CD4-positive, alpha-beta T cell treated with Interleukin-10 for 1 hour (primary cell): ENCODE measurements around the gene NLRP6.
"Not testable (repeated sequence)": the region's sequence is repeated elsewhere in the genome, so short reads cannot be mapped to it uniquely, and the experiment has no call there.

Source experiments
- DNase-seq: peaks from one replicate; pipeline ENCODE4 v3.0.0-alpha.2; 2020

NLRP6 gene

DNA sequence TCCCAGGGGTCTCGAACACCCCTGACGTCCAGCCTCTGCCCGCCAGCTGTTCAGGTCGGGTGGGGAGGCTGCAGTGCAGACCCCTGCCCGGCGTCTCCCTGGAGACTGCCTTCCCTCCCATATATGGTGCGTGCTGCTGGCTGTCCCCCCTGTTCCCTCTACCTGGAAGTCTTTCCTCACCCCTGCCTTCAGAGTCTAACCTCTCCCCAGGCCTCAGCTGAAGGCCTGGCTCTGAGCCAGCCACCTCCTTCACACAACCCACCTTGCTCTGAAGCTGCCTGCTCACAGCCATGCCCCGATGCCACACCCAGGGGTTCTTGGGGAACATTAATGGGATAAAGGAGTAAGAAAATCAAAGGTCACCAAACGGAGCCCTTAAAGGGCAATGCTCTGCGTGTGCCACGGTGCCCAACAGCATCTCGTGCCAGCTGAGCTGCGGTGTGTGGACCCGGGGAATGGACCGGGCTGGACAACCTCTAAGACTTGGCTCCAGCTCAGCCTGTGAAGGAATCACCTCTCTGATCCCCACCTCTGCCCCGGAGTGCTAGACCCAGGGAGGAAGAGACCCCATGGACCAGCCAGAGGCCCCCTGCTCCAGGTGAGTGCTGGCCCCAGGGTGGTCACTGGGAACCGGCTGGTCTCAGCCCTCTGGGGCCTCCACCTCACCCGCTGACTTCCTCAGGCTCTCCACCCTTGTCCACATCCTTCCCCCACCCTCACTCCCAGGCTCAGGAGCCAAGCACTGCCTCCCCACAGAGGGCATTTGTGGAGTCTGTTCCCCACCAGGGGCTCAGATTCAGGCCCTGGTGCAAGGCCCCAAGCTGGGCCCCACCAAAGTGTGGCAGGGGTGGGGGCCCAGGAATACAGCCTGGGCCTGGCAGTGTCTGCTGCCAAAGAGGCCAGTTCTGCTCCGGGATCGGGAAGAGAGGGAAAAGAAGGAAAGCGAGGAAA, at the start of gene NLRP6:
TSS of gene NLRP6 (plus strand) at position 407 of the 951 bp plus-strand sequence. CDS start at position 570, 163 bp downstream.
- DNase-seq: no peak

DNA sequence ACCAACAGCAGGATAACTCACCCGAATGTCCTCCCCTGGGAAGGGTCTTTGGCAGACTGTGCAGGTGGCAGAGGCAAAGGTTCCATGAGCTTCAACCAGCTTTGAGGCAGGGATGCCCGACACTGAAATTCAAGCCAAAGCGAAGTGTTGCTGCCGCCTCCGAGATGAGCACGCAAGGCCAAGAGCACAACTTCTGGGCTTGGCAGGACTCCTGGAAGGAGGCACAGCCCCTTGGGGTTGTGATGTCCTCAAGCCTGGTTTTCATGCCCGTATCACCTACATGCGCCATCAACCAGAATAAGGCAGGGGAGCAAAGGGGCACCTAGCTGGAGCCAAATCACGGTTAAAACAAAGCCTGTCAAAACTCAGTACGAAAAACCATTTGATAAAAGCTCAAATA, 47.8 kb upstream of the NLRP6 start:
- no peak for DNase-seq

DNA sequence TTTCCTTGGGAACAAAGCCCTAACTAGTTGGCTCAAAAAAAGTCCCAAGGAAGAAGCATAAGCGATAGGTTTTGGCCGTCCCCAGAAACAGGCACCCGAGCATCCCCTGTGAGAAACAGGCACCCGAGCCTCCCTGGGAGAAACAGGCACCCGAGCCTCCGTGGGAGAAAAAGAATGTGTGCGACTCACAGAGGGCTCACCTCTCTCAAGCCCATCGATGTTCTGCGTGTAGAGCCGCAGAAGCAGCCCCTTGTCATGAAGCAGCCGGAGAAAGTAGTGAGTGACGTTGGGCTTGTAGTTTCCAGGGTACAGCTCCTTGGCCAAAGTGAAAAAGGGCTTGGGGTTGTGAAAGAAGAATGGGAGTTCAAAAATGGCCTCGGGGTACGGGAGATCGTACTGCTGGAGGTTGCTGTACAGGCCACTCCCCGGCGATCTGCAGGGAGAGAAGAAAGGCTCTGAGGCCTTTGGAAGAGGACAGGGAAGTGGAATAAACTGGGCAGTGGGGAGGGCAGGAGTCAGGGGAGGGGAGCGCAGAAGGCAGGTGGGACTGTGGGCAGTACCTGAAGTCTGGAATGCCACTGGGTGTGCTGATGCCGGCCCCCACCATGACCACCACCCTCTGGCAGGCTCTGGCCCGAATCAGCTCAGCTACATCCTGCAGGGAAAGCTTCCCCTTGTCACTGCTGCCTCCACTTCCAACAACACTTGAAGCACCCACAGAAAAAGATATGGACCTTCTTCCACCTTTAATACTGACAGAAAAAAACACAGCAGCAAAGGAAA, 45.2 kb upstream of the NLRP6 start:
- DNase-seq: no peak

DNA sequence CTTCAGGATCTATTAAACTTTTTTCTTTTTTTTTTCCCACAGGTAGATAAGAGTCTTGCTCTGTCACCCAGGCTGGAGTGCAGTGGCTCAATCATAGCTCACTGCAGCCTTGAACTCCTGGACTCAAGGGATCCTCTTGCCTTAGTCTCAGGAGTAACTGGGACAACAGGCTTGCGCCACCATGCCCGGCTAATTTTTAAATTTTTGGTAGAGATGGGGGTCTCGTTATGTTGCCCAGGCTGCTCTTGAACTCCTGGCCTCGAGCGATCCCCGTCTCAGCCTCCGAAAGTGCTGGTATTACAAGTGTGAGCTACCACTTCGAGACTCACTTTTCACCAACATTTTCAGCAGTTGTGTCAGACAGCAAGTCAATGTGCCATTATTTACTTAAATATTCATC, 43.0 kb upstream of the NLRP6 start:
- DNase-seq: no peak

DNA sequence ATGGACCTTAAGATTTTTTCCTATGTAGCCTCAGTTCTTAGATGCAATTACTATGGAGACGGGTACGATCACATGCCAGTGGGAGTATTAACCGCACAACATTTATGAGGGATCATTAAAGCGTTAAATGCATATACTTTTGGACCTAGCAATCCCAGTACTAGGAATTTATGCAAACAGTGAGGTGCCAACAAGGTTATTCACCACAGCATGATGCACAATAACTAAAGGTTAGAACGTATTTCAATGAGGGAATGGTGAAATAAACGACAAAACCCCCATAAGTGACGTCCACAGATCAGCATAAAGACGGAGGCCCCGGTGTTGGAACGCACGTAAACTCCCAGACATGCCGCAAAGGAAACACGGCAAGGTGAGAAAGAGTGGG, 42.6 kb upstream of the NLRP6 start:
- peak; percentile 64 for DNase-seq

DNA sequence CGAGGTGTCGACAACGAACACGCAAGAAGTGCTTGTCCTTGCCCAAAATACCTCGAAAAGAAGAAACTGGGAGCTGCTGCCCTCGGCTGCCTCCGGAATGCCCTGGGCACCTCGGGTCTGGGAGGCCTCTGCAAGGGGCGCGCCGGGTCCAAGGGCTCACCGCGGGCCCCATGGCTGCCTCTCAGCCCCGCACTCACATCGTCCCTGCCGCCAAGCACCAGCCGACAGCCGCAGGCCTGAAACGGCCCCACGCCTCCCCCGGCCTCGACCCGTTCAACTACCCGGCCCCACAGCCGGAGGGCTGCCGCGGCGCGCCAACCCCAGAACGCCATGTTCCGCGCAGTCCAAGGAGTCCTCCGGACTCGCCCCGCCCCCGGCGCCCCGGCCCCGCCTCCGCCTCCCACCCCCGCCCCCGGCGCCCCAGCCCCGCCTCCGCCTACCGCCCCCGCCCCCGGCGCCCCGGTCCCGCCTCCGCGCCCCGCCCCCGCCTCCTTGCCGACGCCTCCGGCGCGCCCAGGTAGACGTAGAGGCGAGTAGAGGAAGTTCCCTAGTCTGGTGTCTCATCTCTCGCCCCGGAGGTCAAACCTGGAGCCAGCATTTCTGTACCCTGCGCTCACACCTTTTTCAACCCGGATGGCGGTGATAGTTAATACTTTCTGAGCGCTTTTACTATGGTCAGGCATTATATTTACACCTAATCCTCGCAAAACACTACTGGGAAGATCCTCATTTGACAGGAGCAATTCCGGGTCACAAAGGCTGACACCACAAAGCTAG, 42.0 kb upstream of the NLRP6 start, which contains the start of gene SIRT3:
TSS of gene SIRT3 (minus strand) at position 346 of the 777 bp plus-strand sequence. CDS start at position 332, 14 bp downstream.
- peak; percentile 91 for DNase-seq

DNA sequence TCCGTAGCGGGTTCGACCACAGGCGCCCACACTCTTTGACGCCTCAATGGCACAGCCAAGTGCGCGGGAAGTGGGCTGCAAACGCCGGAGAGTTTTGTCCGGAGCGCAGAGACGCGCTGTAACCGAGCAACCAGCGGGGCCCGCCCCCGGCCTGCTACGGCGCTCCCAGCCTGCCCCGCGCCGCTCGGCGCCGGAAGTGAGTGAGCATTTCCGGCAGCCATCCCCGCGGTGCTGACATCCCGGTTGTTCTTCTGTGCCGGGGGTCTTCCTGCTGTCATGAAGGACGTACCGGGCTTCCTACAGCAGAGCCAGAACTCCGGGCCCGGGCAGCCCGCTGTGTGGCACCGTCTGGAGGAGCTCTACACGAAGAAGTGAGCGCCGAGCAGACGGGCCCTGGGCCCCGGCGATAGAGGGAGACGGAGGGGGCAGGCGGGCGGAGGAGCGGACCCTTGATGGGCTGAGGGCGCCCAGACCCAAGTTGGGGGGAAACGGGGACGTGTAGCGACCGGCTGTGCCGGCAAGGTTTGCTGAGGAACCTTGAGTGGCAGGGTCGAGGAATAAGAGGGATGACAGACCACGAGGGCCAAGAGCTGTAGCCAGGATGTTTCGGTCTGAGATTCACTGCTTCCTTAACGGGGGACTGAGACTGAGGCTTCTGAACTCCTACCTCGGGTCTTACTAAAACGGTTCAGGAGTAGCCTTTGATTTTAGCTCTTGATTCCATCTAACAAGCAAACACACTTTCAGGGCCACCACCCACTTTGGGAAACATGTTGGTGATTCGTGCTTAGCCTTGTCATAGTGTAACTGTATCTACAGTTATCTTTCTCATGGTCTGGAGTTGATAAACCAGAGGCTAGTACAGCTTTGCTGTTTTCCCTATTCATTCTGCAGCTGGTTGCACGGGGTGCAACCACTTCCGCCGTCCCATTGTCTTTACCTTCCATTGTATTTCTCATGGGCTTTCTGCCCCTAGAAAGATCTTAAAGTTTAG, 41.1 kb upstream of the NLRP6 start, which contains the start of gene PSMD13:
TSS of gene PSMD13 (plus strand) at position 203 of the 994 bp plus-strand sequence. CDS start at position 277, 74 bp downstream.
- peak; percentile 89 for DNase-seq

DNA sequence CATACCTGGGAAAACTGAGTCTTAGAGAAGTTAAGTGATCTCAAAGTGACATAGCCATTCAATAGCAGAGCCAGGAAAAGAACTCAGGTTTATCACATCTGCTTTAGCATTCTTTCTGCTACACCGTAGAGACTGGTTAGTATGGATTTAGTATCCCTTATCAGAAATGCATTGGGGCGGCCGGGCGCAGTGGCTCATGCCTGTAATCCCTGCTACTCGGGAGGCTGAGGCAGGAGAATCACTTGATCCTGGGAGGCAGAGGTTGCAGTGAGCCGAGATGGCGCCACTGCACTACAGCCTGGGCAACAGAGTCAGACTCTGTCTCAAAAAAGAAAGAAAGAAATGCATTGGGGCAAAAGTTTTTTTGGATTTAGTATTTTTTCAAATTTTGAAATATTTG, 39.9 kb upstream of the NLRP6 start:
- DNase-seq: not testable (repeated sequence)

DNA sequence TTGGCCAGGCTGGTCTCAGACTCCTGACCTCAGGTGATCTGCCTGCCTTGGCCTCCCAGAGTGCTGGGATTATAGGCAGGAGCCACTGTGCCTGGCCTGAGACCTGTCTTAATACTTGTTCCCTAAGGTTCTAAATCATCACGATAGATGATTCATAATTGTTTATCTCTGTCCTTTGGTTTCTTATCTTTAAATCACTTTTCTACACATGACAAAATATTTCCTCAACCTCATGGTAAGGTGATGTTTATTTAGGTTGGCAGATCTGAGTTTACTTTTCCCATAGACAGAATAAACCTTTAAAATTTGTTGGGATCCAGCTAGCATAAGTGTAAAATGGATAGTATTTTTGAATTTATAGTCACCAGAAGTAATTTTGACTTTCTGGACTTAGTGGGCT, 37.9 kb upstream of the NLRP6 start:
- no peak for DNase-seq

DNA sequence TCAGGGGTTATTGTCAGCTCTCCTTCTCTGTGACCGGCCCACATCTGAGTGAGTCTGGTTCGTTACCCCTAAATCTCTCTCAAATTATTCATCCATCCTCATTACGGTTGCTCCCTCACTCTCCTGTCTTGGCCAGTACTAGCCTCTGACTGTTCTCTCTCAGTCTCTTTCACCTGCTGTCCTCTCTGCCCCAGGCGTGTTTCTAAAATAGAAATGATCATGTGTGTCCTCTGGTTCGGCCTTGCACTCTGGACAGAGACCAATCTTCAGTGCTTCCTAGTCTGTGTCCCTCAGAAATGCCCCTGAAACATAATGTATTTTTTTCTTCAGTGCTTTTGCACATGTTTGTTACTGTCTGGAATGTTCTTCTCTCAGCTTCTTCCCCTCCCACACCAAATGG, 36.6 kb upstream of the NLRP6 start:
- DNase-seq: no peak

DNA sequence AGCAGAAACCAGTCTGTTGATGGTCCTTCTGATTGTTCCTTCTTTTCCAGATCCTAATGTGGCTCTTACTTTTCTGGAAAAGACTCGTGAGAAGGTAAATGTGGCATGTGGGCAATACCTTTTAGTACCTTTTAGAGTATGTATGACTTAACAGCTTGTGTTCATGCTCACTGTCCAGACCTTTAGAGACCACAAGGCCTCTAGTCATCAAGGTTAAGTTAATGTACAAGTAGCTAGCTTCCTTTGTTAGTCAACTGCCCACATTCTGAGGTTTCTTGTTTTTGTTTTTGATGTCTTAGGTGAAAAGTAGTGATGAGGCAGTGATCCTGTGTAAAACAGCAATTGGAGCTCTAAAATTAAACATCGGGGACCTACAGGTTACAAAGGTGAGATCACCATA, 33.8 kb upstream of the NLRP6 start:
- DNase-seq: no peak

DNA sequence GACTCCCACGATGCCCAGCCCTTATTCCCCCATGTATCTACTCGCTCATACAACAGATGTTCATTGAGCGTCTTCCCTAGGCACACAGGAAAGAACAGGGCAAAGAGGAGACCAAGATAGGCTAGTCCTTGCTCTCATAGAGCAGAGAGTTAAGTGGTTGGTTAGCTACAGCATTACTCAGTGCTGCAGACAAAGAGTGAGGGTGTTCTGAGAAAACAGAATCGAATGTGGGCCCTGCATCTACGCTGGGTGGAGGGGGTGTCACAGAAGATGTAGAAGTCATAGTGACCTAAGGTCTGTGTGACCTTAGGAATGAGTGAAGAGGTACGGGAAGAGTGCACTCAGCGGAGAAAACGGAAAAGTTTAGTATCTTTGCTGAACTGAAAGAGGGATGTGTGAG, 29.1 kb upstream of the NLRP6 start:
- DNase-seq: no peak

DNA sequence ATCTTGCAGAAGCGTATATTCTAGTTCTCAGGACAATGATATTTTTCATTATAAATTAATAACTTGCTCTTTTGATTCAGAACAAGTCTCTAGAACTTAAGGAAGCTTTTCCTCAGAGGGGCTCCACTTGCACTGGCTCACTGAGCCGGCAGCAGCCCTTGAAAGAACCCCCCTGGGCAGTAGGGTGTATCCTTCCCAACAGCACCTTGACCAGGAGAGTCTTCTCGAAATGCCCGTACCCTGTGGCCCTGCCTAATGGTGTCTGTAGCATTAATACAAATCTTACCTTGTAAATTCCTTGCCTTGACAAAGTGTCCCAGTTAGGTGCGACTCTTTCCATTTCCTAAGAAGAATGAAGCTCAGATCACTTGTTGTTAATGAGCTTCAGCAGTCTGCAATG, 27.9 kb upstream of the NLRP6 start:
- DNase-seq: no peak

DNA sequence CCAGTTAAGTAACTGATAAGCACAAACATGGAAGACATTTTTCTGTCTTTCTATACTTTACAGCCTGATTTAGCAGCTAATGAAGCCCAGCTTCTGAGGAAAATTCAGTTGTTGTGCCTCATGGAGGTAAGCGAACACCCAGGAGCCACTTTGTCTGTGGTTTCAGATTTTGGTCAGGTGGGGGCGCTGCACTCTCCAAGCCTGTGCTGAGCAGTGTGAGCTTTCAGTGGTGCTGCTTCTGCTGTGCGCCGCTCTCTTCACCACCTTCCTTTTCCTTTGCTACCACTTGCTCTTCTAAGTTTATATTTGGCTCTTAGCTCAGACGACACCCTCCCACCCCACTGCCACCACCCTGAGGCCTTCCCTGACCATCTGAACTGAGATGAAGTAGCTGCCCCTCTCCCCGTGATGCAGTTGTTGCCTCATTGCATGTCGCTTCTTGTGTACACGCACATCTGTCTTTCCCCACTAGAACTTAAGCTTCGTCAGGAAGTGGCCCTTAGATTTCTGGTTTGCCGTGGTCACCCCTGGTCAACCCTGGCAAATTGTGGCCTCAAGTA, 27.4 kb upstream of the NLRP6 start:
- peak; percentile 86 for DNase-seq

DNA sequence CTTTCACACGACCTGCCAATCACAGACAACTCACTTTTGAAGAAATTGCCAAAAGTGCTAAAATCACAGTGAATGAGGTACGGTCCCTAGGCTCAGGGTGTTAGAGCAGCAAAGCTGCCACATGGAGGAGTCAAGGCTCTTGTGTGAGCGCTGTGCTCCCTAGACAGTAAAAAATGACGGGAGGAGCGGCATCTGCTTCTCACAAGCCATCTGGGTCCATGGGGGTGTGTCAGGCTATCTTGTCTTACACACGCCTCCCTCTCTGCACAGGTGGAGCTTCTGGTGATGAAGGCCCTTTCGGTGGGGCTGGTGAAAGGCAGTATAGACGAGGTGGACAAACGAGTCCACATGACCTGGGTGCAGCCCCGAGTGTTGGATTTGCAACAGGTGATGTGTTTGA, 26.7 kb upstream of the NLRP6 start:
- DNase-seq: no peak

DNA sequence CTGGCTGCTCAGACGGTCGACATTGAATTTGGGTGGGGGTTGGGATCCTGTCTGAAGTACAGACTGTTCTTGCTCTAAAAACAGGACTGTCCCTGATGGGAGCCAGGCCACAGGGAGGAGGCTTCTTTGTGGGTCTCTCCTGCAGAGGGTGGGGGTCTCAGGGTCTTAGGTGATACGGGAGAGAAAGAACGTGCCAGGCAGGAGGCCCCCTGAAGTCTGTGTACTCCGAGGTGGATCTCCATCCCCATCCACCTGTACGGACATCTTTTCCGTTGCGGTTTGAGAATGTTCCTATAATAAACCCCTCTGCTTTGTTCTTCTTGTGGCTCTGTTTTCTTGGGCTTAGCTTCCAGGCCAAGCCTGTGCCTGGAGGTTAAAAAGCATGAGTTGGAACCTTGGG, 25.5 kb upstream of the NLRP6 start:
- DNase-seq: no peak

DNA sequence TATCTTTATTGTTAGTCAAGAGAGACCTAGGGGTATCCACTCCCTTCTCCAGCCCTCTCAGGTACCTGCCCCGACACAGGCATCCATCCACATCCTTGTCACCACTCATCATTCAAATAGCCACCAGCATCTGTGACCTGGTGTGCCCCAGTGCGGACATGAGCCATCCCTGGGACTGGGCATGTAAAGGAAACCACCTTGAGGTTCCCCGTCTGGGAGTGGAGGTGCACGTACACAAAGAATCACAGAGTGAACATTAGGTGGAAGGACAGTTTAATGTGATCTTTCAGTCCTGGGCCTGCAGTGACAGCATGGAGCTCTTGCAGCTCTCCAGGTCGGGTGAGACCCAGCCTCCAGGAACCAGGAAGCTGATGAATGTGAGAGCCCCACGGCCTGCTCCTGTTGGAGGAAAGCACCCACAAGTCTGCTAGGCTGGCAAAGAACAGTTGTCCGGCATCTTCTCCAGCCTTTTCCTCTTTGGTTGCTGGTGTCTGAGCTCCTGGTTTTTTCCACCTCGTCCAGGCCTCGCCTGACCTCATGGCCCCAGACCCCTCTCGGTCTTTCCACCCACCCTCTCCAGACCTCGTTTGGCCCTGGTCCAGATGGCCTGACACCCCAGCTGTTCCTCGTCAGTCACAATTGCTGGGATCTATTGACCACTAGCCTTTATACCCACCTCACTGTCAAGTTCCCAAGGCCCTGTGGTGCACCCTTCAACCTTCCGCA, 24.9 kb upstream of the NLRP6 start:
- no peak for DNase-seq

DNA sequence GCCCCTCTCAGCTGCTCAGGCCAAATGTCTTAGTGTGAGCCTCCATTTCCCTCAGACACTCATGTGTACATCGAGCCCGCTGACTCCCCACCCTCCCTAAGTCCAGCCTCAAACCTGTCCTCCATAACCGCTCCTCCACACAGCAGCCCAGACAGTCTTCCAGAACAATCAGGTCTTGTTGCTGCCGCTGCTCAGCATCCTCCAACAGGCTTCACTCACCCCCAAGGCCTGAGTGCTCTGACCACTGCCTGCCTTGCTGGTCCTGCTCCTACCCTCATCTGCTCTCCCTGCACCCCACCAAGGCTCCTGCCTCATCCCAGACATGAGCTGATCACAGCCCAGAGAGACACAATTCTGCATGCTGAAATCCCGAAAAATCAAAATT, 24.3 kb upstream of the NLRP6 start:
- DNase-seq: no peak

DNA sequence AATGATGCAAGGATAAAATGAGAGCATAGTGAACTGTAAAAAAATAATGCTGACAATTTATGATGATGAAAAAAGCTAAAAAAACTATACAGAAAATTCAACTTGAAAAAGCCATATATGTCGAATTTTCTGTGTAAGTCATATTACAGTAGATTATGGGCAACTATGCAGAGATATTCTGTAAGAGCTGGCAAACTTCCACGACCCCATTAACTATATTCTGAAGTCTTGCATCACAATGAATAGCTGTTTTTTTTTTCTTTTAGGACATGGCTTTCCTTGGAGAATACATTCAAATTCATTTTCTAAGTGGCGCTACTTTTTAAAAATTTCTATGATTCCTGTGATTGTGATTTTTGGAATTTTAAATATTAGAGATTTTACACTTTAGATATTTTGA, 23.0 kb upstream of the NLRP6 start:
- no peak for DNase-seq

DNA sequence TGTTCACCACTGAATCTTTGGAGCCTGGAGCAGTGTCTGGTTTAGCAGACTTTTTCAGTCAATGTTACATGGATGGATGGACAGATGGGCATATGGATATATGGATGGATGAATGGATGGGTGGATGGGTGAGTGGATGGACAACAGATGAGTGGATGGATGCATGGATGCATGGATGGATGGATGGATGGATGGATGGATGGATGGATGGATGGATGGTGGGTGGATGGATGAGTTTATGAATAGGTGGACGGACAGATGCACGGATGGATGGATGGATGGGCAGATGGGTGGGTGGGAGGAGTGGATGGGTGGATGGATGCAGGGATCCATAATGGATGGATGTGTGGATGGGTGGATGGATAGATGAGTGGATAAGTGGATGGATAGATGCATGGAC, 22.4 kb upstream of the NLRP6 start:
- no peak for DNase-seq
